SK-MEL-5 (cell line): Measurements from ENCODE around the gene RAC3. TPM values are rescaled to one million over a fixed set of nuclear protein-coding genes. Genes with fewer than 3 reads are reported as not detected.

Experiments used
- total RNA-seq: library from RNA; depleted of rRNA; stranded (reverse); fragments of >200 nt; shearing (Covaris generic); gene quantifications from 2 replicates; pipeline ENCODE4 v1.2.3, GENCODE V29; 2014; rRNA removed

Gene RAC3
- total RNA-seq, 1 experiment from 2014 or later, result 38.0 TPM

Other genes with a start within 250 kb of the RAC3 start
- not detected in 2 replicates for gene GCGR, start 227.5 kb upstream of the RAC3 start, total RNA-seq
- 144 and 162 TPM in 2 replicates for gene MCRIP1, start 198.4 kb upstream of the RAC3 start, total RNA-seq
- gene PPP1R27, start 196.6 kb upstream of the RAC3 start, total RNA-seq, result 0.56 and 0.63 TPM in 2 replicates
- 1,826 and 1,949 TPM in 2 replicates for gene P4HB, start 171.1 kb upstream of the RAC3 start, total RNA-seq
- gene ARHGDIA, start 160.3 kb upstream of the RAC3 start, total RNA-seq, result 288 and 306 TPM in 2 replicates
- 245 and 252 TPM in 2 replicates for gene ALYREF, start 140.1 kb upstream of the RAC3 start, total RNA-seq
- gene ANAPC11, start 140.0 kb upstream of the RAC3 start, total RNA-seq, result 315 and 336 TPM in 2 replicates
- 0.08 and 0.34 TPM in 2 replicates for gene NPB, start 129.4 kb upstream of the RAC3 start, total RNA-seq
- gene PCYT2, start 120.3 kb upstream of the RAC3 start, total RNA-seq, result 86.6 and 105 TPM in 2 replicates
- gene SIRT7, start 113.5 kb upstream of the RAC3 start, total RNA-seq, result 23.6 and 24.7 TPM in 2 replicates
- gene MAFG, start 103.9 kb upstream of the RAC3 start, total RNA-seq, result 73.1 and 73.9 TPM in 2 replicates
- 335 and 351 TPM in 2 replicates for gene PYCR1, start 94.4 kb upstream of the RAC3 start, total RNA-seq
- gene MYADML2, start 84.4 kb upstream of the RAC3 start, total RNA-seq, result not detected in 2 replicates
- gene NOTUM, start 70.5 kb upstream of the RAC3 start, total RNA-seq, result 3.0 TPM in 2 replicates
- gene ASPSCR1, start 54.0 kb upstream of the RAC3 start, total RNA-seq, result 80.5 and 81.9 TPM in 2 replicates
- 130 and 134 TPM in 2 replicates for gene CENPX, start 8.8 kb upstream of the RAC3 start, total RNA-seq
- 33.7 and 40.4 TPM in 2 replicates for gene LRRC45, start 8.4 kb upstream of the RAC3 start, total RNA-seq
- 120 and 129 TPM in 2 replicates for gene DCXR, start 6.0 kb downstream of the RAC3 start, total RNA-seq
- gene RFNG, start 20.1 kb downstream of the RAC3 start, total RNA-seq, result 29.2 and 29.3 TPM in 2 replicates
- 284 and 295 TPM in 2 replicates for gene GPS1, start 20.2 kb downstream of the RAC3 start, total RNA-seq
- gene DUS1L, start 34.1 kb downstream of the RAC3 start, total RNA-seq, result 182 and 198 TPM in 2 replicates
- gene FASN, start 66.6 kb downstream of the RAC3 start, total RNA-seq, result 147 and 184 TPM in 2 replicates
- 15.7 and 17.8 TPM in 2 replicates for gene CCDC57, start 181.2 kb downstream of the RAC3 start, total RNA-seq
- 9.6 and 12.8 TPM in 2 replicates for gene SLC16A3, start 197.4 kb downstream of the RAC3 start, total RNA-seq
- 18.0 and 23.6 TPM in 2 replicates for gene CSNK1D, start 242.0 kb downstream of the RAC3 start, total RNA-seq